ENCODE measurements around the gene FSTL4. TPM values are rescaled to one million over a fixed set of nuclear protein-coding genes. Genes with fewer than 3 reads are reported as not detected.

FSTL4 gene
- total and polyA plus RNA-seq, 2 experiments from 2014 or later, result 1.4 to 2.8 TPM

DNA sequence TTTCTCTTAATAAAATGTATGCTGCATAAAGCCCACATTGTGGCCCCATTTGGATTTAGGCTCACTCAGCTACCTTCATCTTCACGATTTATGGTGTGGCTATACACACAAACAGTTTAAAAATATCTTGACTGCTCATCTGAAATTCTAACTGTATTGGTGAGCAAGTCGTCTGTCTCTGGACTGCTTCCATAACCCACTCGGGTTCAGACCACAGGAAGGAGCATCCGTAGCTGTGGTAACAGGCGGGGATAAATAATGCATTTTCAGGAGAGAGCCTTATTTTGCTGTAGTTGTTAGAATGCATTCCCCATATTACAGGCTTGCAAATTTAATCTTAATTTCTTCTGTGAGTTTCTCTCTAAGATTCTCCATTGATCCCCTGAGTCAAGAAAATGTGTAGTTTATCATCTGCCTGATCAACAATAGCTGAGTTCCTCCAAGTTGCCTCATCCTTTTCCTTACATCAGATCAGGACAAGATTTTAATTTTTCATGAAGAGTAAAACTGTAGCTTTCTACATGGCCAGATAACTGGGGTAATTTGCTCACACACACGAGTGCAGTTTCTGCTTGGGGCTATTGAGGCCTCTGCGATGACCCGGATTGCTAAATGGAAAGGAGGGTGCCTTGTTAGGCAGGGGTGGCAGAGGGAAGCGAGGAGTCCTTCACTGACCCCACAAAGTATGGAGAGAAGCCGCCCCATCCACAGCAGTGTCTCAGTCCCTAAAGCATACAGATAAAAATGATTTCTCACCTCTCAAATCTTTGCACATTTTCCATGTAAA, 133.9 kb downstream of the FSTL4 start (continued):
- TF ChIP-seq REST (IDR thresholded peaks at IDR 0.05; ENCODE audit: unreplicated experiment) (no peak), JUNB (IDR thresholded peaks at IDR 0.05; ENCODE audit: unreplicated experiment) (no peak), STAT1 (IDR thresholded peaks at IDR 0.05; ENCODE audit: unreplicated experiment) (no peak), EZH2 (IDR thresholded peaks at IDR 0.05; ENCODE audit: low read depth, unreplicated experiment) (no peak), ZNF331 (CRISPR knock-in tag; IDR thresholded peaks at IDR 0.05; ENCODE audit: low read depth) (no peak), EZH2phosphoT487 (IDR thresholded peaks at IDR 0.05; ENCODE audit: unreplicated experiment) (no peak), POLR2AphosphoS5 (IDR thresholded peaks at IDR 0.05; ENCODE audit: low read depth) (no peak)

- H3K36me3 Mint-ChIP-seq (ENCODE audit: low read depth), result no peaks in the 10 kb centered on the region
- Histone ChIP-seq H4K20me1 (replicated peaks; ENCODE audit: insufficient read depth) (no peaks in the 10 kb centered on the region), H3K79me2 (replicated peaks; ENCODE audit: insufficient read depth) (no peaks in the 10 kb centered on the region), H3K4me1 (ENCODE audit: insufficient read depth) (no peaks in the 10 kb centered on the region), H3K27me3 (ENCODE audit: insufficient read depth) (no peaks in the 10 kb centered on the region), H3K36me3 (ENCODE audit: insufficient read depth) (no peaks in the 10 kb centered on the region), H3K27ac (ENCODE audit: low read depth) (no peak overlapping the region), H2AFZ (no peak overlapping the region), H3K9me2 (ENCODE audit: insufficient read depth) (no peaks in the 10 kb centered on the region), H3K4me3 (no peak overlapping the region), H3K4me2 (no peak overlapping the region), H3F3A (replicated peaks; ENCODE audit: low read depth) (no peaks in the 10 kb centered on the region)
- ATAC-seq (no peak), DNase-seq (ENCODE audit: low spot score) (no peak)
- no peaks in the 10 kb centered on the region; the same call in 2 of the 3 replicates for H3K4me1 Mint-ChIP-seq
- no peaks in the 10 kb centered on the region for H3K9me3 Mint-ChIP-seq
- peaks cover 5% of the 10 kb centered on the region for H3K27me3 Mint-ChIP-seq (ENCODE audit: insufficient read depth, low read depth, poor library complexity)
- H3K4me3 Mint-ChIP-seq, result no peak overlapping the region
- no peak overlapping the region; the same call in 1 of the 2 replicates for H3K27ac Mint-ChIP-seq
- no peak for TF ChIP-seq EZH2phosphoT487 (IDR thresholded peaks at IDR 0.05; ENCODE audit: unreplicated experiment)
- no peak for TF ChIP-seq JUNB (IDR thresholded peaks at IDR 0.05; ENCODE audit: unreplicated experiment)
- TF ChIP-seq ZNF462 (CRISPR knock-in tag; IDR thresholded peaks at IDR 0.05), result no peak
- TF ChIP-seq CREB1 (CRISPR knock-in tag; IDR thresholded peaks at IDR 0.05; ENCODE audit: low read depth), result no peak
- TF ChIP-seq ZNF114 (CRISPR knock-in tag; IDR thresholded peaks at IDR 0.05), result no peak
- TF ChIP-seq NANOG (IDR thresholded peaks at IDR 0.05; ENCODE audit: borderline replicate concordance), result no peak
- TF ChIP-seq CTCF (conservative IDR thresholded peaks at IDR 0.05; ENCODE audit: low read depth in 2 of 2), result no peak
- TF ChIP-seq EZH2 (IDR thresholded peaks at IDR 0.05; ENCODE audit: low read depth, unreplicated experiment), result no peak
Measured at GRCh38 chr5:133475986-133476385, 136.4 kb downstream of the FSTL4 start.
